Keratinocyte (primary cell): ENCODE measurements around the gene CDH8. TPM values are rescaled to one million over a fixed set of nuclear protein-coding genes. Genes with fewer than 3 reads are reported as not detected.

Experiments
- DNase-seq: peaks from one replicate; pipeline ENCODE4 v3.0.0-alpha.2; 2011; ENCODE audit warnings: low read depth, missing footprints, low spot score
- FAIRE-seq: peaks from 2 replicates; lab custom pipeline; 2011; peaks lifted over from hg19 to GRCh38; lab: Jason Lieb, UNC
- H2AFZ ChIP-seq: 2 replicates; pipeline ENCODE4 v1.6.0; 2012; ENCODE audit warnings: low read length, control low read depth, inconsistent platforms; ENCODE audit not compliant: control insufficient read depth
- H3K27ac ChIP-seq: 2 replicates; pipeline ENCODE4 v1.5.1; 2011; ENCODE audit warnings: low read length; ENCODE audit not compliant: control insufficient read depth, insufficient read depth
- H3K27me3 ChIP-seq: 3 replicates; pipeline ENCODE4 v1.6.0; 2011; ENCODE audit warnings: low read length; ENCODE audit not compliant: control insufficient read depth, insufficient read depth; ENCODE audit errors: extremely low read depth
- H3K36me3 ChIP-seq, 2 experiments: 2 replicates in 1 of 2; 3 replicates in 1 of 2; pipeline ENCODE4 v1.5.1; 2011; ENCODE audit warnings: low read length in 2 of 2, mild to moderate bottlenecking in 1 of 2; ENCODE audit not compliant: control insufficient read depth in 2 of 2, insufficient read depth in 2 of 2; ENCODE audit errors: extremely low read depth in 1 of 2
- H3K4me1 ChIP-seq: 3 replicates; pipeline ENCODE4 v1.5.1; 2011; ENCODE audit warnings: low read length; ENCODE audit not compliant: control insufficient read depth, insufficient read depth; ENCODE audit errors: extremely low read depth
- H3K4me2 ChIP-seq: 3 replicates; pipeline ENCODE4 v1.6.0; 2011; ENCODE audit warnings: low read depth, low read length; ENCODE audit not compliant: control insufficient read depth, insufficient read depth; ENCODE audit errors: extremely low read depth
- H3K4me3 ChIP-seq, 3 experiments: fragments of 200-600 bp in 1 of 3; sonication (generic) in 1 of 3; 2 replicates in 2 of 3; 3 replicates in 1 of 3; pipeline ENCODE4 v1.5.1; 2011 to 2016; ENCODE audit warnings: low read length in 3 of 3, mild to moderate bottlenecking in 3 of 3, control low read depth in 2 of 3, inconsistent platforms in 1 of 3, low read depth in 1 of 3, mixed read lengths in 1 of 3, mixed run types in 1 of 3, moderate library complexity in 1 of 3; ENCODE audit not compliant: control insufficient read depth in 2 of 3, insufficient read depth in 2 of 3; ENCODE audit errors: extremely low read depth in 1 of 3
- H3K79me2 ChIP-seq: 2 replicates; pipeline ENCODE4 v1.6.0; 2012; ENCODE audit warnings: low read length; ENCODE audit not compliant: control insufficient read depth, insufficient read depth
- H3K9ac ChIP-seq: 3 replicates; pipeline ENCODE4 v1.6.0; 2011; ENCODE audit warnings: low read length; ENCODE audit not compliant: control insufficient read depth, insufficient read depth; ENCODE audit errors: extremely low read depth
- H3K9me1 ChIP-seq: 3 replicates; pipeline ENCODE4 v1.6.0; 2011; ENCODE audit warnings: low read length; ENCODE audit not compliant: control insufficient read depth, insufficient read depth; ENCODE audit errors: extremely low read depth
- H3K9me3 ChIP-seq: 2 replicates; pipeline ENCODE4 v1.5.1; 2012; ENCODE audit warnings: low read depth, low read length; ENCODE audit not compliant: control insufficient read depth
- H4K20me1 ChIP-seq: 3 replicates; pipeline ENCODE4 v1.6.0; 2011; ENCODE audit warnings: low read length; ENCODE audit not compliant: control insufficient read depth, insufficient read depth; ENCODE audit errors: extremely low read depth
- CTCF ChIP-seq, 3 experiments: IDR thresholded peaks in 1 of 3; conservative IDR thresholded peaks in 1 of 3; optimal IDR thresholded peaks in 1 of 3; 2 replicates in 2 of 3; 3 replicates in 1 of 3; pipeline versions ENCODE3 to v1.5.1; 2011; ENCODE audit warnings: low read length in 3 of 3, mild to moderate bottlenecking in 3 of 3, moderate library complexity in 2 of 3, control low read depth in 1 of 3, inconsistent platforms in 1 of 3; ENCODE audit not compliant: insufficient read depth in 2 of 3; ENCODE audit errors: extremely low read depth in 1 of 3
- EZH2 ChIP-seq: IDR thresholded peaks from one replicate; pipeline ENCODE4 v1.6.1; 2012; ENCODE audit warnings: inconsistent platforms, mild to moderate bottlenecking, low read length, moderate library complexity
- dilution Hi-C: fragments of 300-500 bp; cut with MboI; formaldehyde crosslinking; loops from one replicate; pipeline ENCODE4 v1.7.0; 2020; ENCODE audit warnings: low sequenced_read_pairs; ENCODE audit not compliant: extremely low pct_ligation_motif_present
- polyA plus RNA-seq, 5 experiments: library from polyadenylated mRNA; depleted of rRNA in 3 of 5; stranded (reverse) in 3 of 5; stranded (forward) in 1 of 5; unstranded in 1 of 5; fragments of >200 nt; gene quantifications; 1 replicate in 1 of 5; 2 replicates in 3 of 5; 3 replicates in 1 of 5; pipeline versions ENCODE4 v1.2.1 to v1.2.3, GENCODE V29; 2011 to 2012; ENCODE audit warnings: missing spikeins in 2 of 5, low read depth in 1 of 5, low replicate concordance in 1 of 5

Gene CDH8
- polyA plus RNA-seq, 1 donor (not counting 4 experiments of a cell fraction or from before 2014, with no cell fraction given) = 0.18 TPM

GRCh38 chr16:61877436-61877835 is 158.8 kb downstream of the CDH8 start:
- Histone ChIP-seq H3K27ac (no peak overlapping the region), H3K9ac (no peak overlapping the region), H3K4me1 (no peaks in the 10 kb centered on the region), H4K20me1 (no peaks in the 10 kb centered on the region), H3K36me3 (no peaks in the 10 kb centered on the region), H3K4me3 (no peak overlapping the region), H3K9me3 (no peaks in the 10 kb centered on the region), H3K79me2 (no peaks in the 10 kb centered on the region), H3K27me3 (no peaks in the 10 kb centered on the region), H2AFZ (no peak overlapping the region), H3K4me2 (no peak overlapping the region), H3K9me1 (no peaks in the 10 kb centered on the region)
- FAIRE-seq (no peak), DNase-seq (no peak)
- no peak for TF ChIP-seq EZH2
- dilution Hi-C loops = no loop called here

DNA sequence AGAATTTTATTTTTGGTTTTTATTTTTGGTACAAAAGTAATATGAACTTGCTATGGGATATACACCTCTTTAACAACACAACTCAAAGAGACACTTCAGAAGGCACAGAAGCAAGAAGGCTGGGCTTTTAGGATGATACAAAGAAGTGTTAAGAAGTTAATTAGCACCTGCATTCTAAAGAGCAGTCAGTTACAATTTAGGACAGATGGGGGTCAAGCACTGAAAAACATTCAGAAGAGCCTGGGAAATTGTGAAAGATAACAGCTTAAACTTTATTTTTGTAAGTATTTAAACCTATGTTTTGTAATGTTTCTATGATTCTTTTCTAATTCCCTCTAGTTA is 163.5 kb downstream of the CDH8 start:
- Histone ChIP-seq H3K4me3 (no peak overlapping the region), H3K4me1 (no peaks in the 10 kb centered on the region), H3K27ac (no peak overlapping the region), H3K36me3 (no peaks in the 10 kb centered on the region), H3K9me1 (no peaks in the 10 kb centered on the region), H3K4me2 (no peak overlapping the region), H3K27me3 (peaks cover 7% of the 10 kb centered on the region), H4K20me1 (no peaks in the 10 kb centered on the region), H2AFZ (no peak overlapping the region), H3K79me2 (no peaks in the 10 kb centered on the region), H3K9ac (no peak overlapping the region), H3K9me3 (no peaks in the 10 kb centered on the region)
- FAIRE-seq (no peak), DNase-seq (no peak)
- dilution Hi-C loops = no loop called here
- no peak for TF ChIP-seq CTCF (optimal IDR thresholded peaks at IDR 0.05 in 1 of 3, IDR thresholded peaks at IDR 0.05 in 1 of 3, conservative IDR thresholded peaks at IDR 0.05 in 1 of 3; ENCODE audit: extremely low read depth in 1 of 3, insufficient read depth in 2 of 3, low read length in 3 of 3)
- no peak for TF ChIP-seq EZH2
